Measurements from ENCODE around the gene CYP2S1. TPM values are rescaled to one million over a fixed set of nuclear protein-coding genes. Genes with fewer than 3 reads are reported as not detected.

The CYP2S1 gene
- total RNA-seq, 1 experiment from 2014 or later = not detected

- Histone ChIP-seq H3K27ac (no peak overlapping the region), H3K9me3 (replicated peaks) (no peaks in the 10 kb centered on the region), H3K27me3 (replicated peaks) (no peaks in the 10 kb centered on the region), H3K36me3 (no peaks in the 10 kb centered on the region), H3K4me3 (no peak overlapping the region), H3K4me1 (replicated peaks) (no peaks in the 10 kb centered on the region)
- no peak for DNase-seq (ENCODE audit: low read depth in 1 of 2, low spot score in 2 of 2)
Observed at GRCh38 chr19:41206926-41207750, 14.1 kb downstream of the CYP2S1 start.

DNA sequence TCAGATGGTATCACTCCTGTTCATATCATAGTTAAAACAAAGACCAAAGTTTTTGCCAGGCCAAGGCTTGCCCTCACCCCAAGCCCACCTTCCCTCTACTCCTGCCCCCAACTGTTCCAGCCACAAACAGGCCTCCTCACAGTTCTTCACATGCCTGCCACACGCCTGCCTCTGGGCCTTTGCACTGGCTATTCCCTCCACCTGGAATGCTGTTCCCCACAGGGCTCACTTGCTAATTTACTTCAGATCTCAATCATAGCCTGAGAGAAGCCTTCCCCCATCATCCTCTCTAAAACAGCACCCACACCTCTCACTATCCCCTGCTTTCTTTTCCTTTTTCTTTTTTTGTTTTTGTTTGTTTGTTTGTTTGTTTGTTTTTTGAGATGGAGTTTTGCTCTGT, 21.1 kb downstream of the CYP2S1 start:
- Histone ChIP-seq H3K27me3 (replicated peaks) (no peaks in the 10 kb centered on the region), H3K4me1 (replicated peaks) (peaks cover 9% of the 10 kb centered on the region), H3K9me3 (replicated peaks) (no peaks in the 10 kb centered on the region), H3K36me3 (no peaks in the 10 kb centered on the region), H3K4me3 (no peak overlapping the region), H3K27ac (no peak overlapping the region)
- no peak for DNase-seq (ENCODE audit: low read depth in 1 of 2, low spot score in 2 of 2)

DNA sequence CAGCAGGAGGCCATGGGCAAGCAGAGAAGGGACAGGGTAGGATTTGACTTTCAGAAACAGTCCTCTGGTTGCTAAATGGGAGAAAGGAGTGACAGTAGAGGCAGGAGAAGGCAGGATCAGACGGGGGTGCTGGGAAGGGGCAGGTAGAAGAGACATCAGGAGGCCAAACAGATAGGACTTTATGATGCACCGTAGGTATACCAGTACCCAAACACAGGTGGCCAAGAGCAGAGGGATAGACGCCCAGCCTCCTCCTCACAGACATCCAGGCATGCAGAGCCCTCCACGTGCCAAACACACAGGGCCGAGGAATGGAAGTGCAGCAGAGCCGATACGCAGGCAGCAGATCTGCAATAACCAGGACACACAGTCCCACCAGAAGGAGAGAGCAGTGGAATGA, 24.7 kb downstream of the CYP2S1 start:
- Histone ChIP-seq H3K27me3 (replicated peaks) (no peaks in the 10 kb centered on the region), H3K27ac (no peak overlapping the region), H3K9me3 (replicated peaks) (no peaks in the 10 kb centered on the region), H3K36me3 (peaks cover 31% of the 10 kb centered on the region), H3K4me1 (replicated peaks) (peaks cover 35% of the 10 kb centered on the region), H3K4me3 (no peak overlapping the region)
- DNase-seq (ENCODE audit: low read depth in 1 of 2, low spot score in 2 of 2) = no peak

DNA sequence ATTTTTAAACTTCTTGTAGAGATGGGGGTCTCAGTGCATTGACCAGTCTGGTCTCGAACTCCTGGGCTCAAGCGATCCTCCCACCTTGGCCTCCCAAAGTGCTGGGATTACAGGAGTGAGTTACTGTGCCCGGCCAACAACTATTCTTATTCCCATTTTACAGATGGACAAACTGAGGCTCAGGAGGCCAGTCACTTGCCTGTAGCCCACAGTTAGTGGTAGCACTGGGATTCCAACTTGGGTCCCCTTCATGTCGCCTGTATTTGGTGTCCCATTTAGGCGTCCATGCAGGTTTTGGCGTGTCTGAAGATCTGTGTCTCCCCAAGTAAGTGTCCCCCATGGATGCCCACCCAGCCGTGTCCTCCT, 25.2 kb downstream of the CYP2S1 start:
- Histone ChIP-seq H3K9me3 (replicated peaks) (no peaks in the 10 kb centered on the region), H3K27ac (peak overlapping the region; percentile 99; the same call in 1 of the 2 replicates), H3K4me3 (peak overlapping the region; percentile 59), H3K27me3 (replicated peaks) (no peaks in the 10 kb centered on the region), H3K36me3 (peaks cover 36% of the 10 kb centered on the region), H3K4me1 (replicated peaks) (peaks cover 40% of the 10 kb centered on the region)
- DNase-seq (ENCODE audit: low read depth in 1 of 2, low spot score in 2 of 2) = no peak

GRCh38 chr19:41218615-41219507, 25.8 kb downstream of the CYP2S1 start, which contains the start of gene AXL:
TSS of gene AXL (plus strand) at chr19:41219223. CDS start at chr19:41219393, 170 bp downstream.
- H3K4me1 ChIP-seq (replicated peaks) = peaks cover 46% of the 10 kb centered on the region
- no peaks in the 10 kb centered on the region for H3K27me3 ChIP-seq (replicated peaks)
- H3K27ac ChIP-seq = peak within 1 kb of the TSS; percentile 99
- no peaks in the 10 kb centered on the region for H3K9me3 ChIP-seq (replicated peaks)
- peak within 1 kb of the TSS; percentile 59 for H3K4me3 ChIP-seq
- peak; percentile 78 to 83 for DNase-seq (ENCODE audit: low read depth in 1 of 2, low spot score in 2 of 2)
- peaks cover 39% of the 10 kb centered on the region for H3K36me3 ChIP-seq

- Histone ChIP-seq H3K4me3 (peak overlapping the region; percentile 59), H3K27ac (peak overlapping the region; percentile 99), H3K4me1 (replicated peaks) (peaks cover 58% of the 10 kb centered on the region), H3K9me3 (replicated peaks) (no peaks in the 10 kb centered on the region), H3K27me3 (replicated peaks) (no peaks in the 10 kb centered on the region), H3K36me3 (peaks cover 51% of the 10 kb centered on the region)
- DNase-seq (ENCODE audit: low read depth in 1 of 2, low spot score in 2 of 2) = peak; percentile 71 to 86
Observed at GRCh38 chr19:41219924-41220567, 27.0 kb downstream of the CYP2S1 start.

DNA sequence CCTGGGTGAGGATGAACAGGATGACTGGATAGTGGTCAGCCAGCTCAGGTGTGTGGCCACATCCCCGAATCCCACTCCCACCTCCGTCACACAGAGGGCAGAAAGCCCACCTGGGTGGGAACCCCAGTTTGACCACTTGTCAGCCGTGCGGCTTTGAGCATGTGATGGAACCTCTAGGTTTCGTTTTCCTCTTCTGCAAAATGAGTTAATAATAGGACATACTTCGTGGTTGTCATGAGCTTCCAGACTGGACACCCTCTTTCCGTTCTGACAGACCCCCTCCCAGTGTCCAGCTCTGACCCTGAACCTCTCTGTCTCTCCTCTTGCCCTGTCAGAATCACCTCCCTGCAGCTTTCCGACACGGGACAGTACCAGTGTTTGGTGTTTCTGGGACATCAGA, 27.8 kb downstream of the CYP2S1 start:
- peak overlapping the region; percentile 99 for H3K27ac ChIP-seq
- H3K27me3 ChIP-seq (replicated peaks) = no peaks in the 10 kb centered on the region
- no peak for DNase-seq (ENCODE audit: low read depth in 1 of 2, low spot score in 2 of 2)
- peaks cover 64% of the 10 kb centered on the region for H3K4me1 ChIP-seq (replicated peaks)
- H3K36me3 ChIP-seq = peaks cover 55% of the 10 kb centered on the region
- no peaks in the 10 kb centered on the region for H3K9me3 ChIP-seq (replicated peaks)
- H3K4me3 ChIP-seq = peak overlapping the region; percentile 59

DNA sequence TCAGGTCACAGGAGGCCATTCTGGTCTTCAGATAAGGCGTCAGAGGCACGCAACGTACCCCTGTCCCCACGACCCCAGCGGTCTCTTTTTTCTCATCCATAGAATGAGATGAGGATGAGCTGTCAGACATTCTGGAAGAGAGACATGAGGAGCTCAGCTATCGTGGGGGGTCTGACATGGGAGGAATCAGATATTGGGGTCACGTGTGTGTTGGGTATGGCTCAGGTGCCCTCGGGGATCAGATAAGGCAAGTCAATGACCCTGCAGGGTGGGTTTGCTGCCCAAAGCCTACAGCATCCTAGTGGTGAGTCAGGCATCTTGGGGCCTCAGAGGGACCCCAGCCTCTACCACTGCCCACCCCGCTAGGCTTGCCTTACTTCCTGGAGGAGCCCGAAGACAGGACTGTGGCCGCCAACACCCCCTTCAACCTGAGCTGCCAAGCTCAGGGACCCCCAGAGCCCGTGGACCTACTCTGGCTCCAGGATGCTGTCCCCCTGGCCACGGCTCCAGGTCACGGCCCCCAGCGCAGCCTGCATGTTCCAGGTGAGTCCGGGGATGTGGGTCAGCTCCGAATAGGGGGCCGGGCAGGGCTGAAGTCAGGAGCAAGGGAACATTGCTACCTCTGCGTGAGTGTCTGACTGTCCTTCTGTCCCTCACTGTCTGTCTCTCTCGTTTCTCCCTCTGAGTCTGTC, 28.6 kb downstream of the CYP2S1 start:
- Histone ChIP-seq H3K27ac (peak overlapping the region; percentile 99), H3K27me3 (replicated peaks) (no peaks in the 10 kb centered on the region), H3K4me3 (no peak overlapping the region), H3K9me3 (replicated peaks) (no peaks in the 10 kb centered on the region), H3K4me1 (replicated peaks) (peaks cover 73% of the 10 kb centered on the region), H3K36me3 (peaks cover 58% of the 10 kb centered on the region)
- DNase-seq (ENCODE audit: low read depth in 1 of 2, low spot score in 2 of 2) = no peak

DNA sequence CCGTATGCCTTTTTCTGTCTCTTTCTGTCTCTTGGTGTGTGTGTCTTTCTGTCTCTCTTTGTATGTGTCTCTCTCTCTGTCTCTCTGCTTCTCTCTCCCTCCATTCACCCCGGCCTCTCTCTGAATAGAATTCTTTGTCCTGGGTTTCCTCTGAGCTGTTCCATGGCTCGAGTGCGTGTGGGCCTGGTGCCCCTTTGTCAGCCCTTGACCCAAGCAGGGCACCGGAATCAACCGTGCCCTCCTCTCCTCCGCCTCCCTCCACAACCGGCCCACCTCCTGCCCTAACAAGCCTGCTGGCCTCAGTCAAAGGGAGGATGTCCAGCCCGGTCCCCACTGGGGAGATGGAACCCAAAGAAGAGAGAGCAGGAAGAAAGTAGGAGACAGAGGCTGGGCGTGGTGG, 29.2 kb downstream of the CYP2S1 start:
- Histone ChIP-seq H3K36me3 (peaks cover 63% of the 10 kb centered on the region), H3K4me1 (replicated peaks) (peaks cover 78% of the 10 kb centered on the region), H3K9me3 (replicated peaks) (no peaks in the 10 kb centered on the region), H3K4me3 (no peak overlapping the region), H3K27me3 (replicated peaks) (no peaks in the 10 kb centered on the region), H3K27ac (peak overlapping the region; percentile 99)
- DNase-seq (ENCODE audit: low read depth in 1 of 2, low spot score in 2 of 2) = no peak

- Histone ChIP-seq H3K27me3 (replicated peaks) (no peaks in the 10 kb centered on the region), H3K36me3 (peaks cover 74% of the 10 kb centered on the region), H3K4me1 (replicated peaks) (peaks cover 86% of the 10 kb centered on the region), H3K4me3 (no peak overlapping the region), H3K9me3 (replicated peaks) (no peaks in the 10 kb centered on the region), H3K27ac (peak overlapping the region; percentile 99)
- peak; percentile 95 to 98 for DNase-seq (ENCODE audit: low read depth in 1 of 2, low spot score in 2 of 2)
Observed at GRCh38 chr19:41223431-41224234, 30.6 kb downstream of the CYP2S1 start.

GRCh38 chr19:41224632-41225031, 31.6 kb downstream of the CYP2S1 start:
- Histone ChIP-seq H3K36me3 (peaks cover 79% of the 10 kb centered on the region), H3K9me3 (replicated peaks) (no peaks in the 10 kb centered on the region), H3K4me3 (no peak overlapping the region), H3K4me1 (replicated peaks) (peaks cover 87% of the 10 kb centered on the region), H3K27me3 (replicated peaks) (no peaks in the 10 kb centered on the region), H3K27ac (peak overlapping the region; percentile 99)
- peak in 1 of 2 experiments; percentile 20 for DNase-seq (ENCODE audit: low read depth in 1 of 2, low spot score in 2 of 2)

GRCh38 chr19:41225238-41226052, 32.4 kb downstream of the CYP2S1 start:
- H3K9me3 ChIP-seq (replicated peaks) = no peaks in the 10 kb centered on the region
- DNase-seq (ENCODE audit: low read depth in 1 of 2, low spot score in 2 of 2) = peak; percentile 98 to 100
- H3K4me1 ChIP-seq (replicated peaks) = peaks cover 89% of the 10 kb centered on the region
- H3K27ac ChIP-seq = peak overlapping the region; percentile 99
- no peaks in the 10 kb centered on the region for H3K27me3 ChIP-seq (replicated peaks)
- H3K36me3 ChIP-seq = peaks cover 78% of the 10 kb centered on the region
- H3K4me3 ChIP-seq = peak overlapping the region; percentile 31
